Natural killer cell (primary cell): ENCODE data around the gene ISG20L2. TPM values are rescaled to one million over a fixed set of nuclear protein-coding genes. Genes with fewer than 3 reads are reported as not detected.

Experiments
- ATAC-seq, 3 donors: fragments of 150-1000 bp in 2 of 3; fragments of 200-7000 bp in 1 of 3; cut with Tn5 transposase; 1 replicate in 1 of 3; 2 replicates in 2 of 3; pipeline ENCODE4 v1.10.0; 2021; ENCODE audit warnings: mild to moderate bottlenecking in 2 of 3, moderate library complexity in 2 of 3
- DNase-seq, 2 donors: peaks; one replicate each; pipeline versions ENCODE4 v3.0.0 to v3.0.0-alpha.2; 2013 to 2021; ENCODE audit warnings: mixed read lengths in 1 of 2
- H3K27ac ChIP-seq: one replicate; pipeline ENCODE4 v1.5.1; 2013; ENCODE audit warnings: mild to moderate bottlenecking, low read length
- H3K27me3 ChIP-seq: one replicate; pipeline ENCODE4 v1.6.1; 2013; ENCODE audit warnings: low read length; ENCODE audit not compliant: control insufficient read depth, insufficient read depth
- H3K36me3 ChIP-seq: one replicate; pipeline ENCODE4 v1.6.1; 2013; ENCODE audit warnings: low read length; ENCODE audit not compliant: control insufficient read depth, insufficient read depth
- H3K4me1 ChIP-seq: one replicate; pipeline ENCODE4 v1.6.1; 2013; ENCODE audit warnings: low read length; ENCODE audit not compliant: control insufficient read depth, insufficient read depth
- H3K4me3 ChIP-seq: one replicate; pipeline ENCODE4 v1.5.1; 2013; ENCODE audit warnings: low read length
- H3K9me3 ChIP-seq: one replicate; pipeline ENCODE4 v1.6.1; 2013; ENCODE audit warnings: low read length; ENCODE audit not compliant: control insufficient read depth, insufficient read depth
- H3K27ac Mint-ChIP-seq, 2 donors: one replicate each; pipeline ENCODE4 v1.8.0; 2022; ENCODE audit warnings: mild to moderate bottlenecking in 2 of 2, mixed read lengths in 2 of 2, moderate library complexity in 1 of 2
- H3K27me3 Mint-ChIP-seq, 2 donors: one replicate each; pipeline ENCODE4 v1.8.0; 2022; ENCODE audit warnings: low read depth in 2 of 2, mixed read lengths in 2 of 2
- H3K36me3 Mint-ChIP-seq: one replicate; pipeline ENCODE4 v1.8.0; 2022; ENCODE audit warnings: mixed read lengths
- H3K4me1 Mint-ChIP-seq, 2 donors: one replicate each; pipeline ENCODE4 v1.8.0; 2022; ENCODE audit warnings: mixed read lengths in 2 of 2
- H3K4me3 Mint-ChIP-seq: one replicate; pipeline ENCODE4 v1.8.0; 2022; ENCODE audit warnings: mild to moderate bottlenecking, moderate library complexity, mixed read lengths
- H3K9me3 Mint-ChIP-seq, 2 donors: one replicate each; pipeline ENCODE4 v1.8.0; 2022; ENCODE audit warnings: mixed read lengths in 2 of 2
- WGBS: methylation state at CpG from one replicate; pipeline ENCODE4 v1.1.7; 2013; ENCODE audit warnings: missing lambda C conversion rate; ENCODE audit not compliant: insufficient coverage; 5-methylcytosine and 5-hydroxymethylcytosine counted together
- intact Hi-C: fragments of 100-400 bp; cut with micrococcal nuclease; formaldehyde crosslinking; loops from one replicate; pipeline ENCODE4 v1.14.2; 2022
- total RNA-seq, 4 donors: library from RNA; stranded (reverse); fragments of 120-200 nt in 1 of 4; gene quantifications; one replicate each; pipeline versions ENCODE4 v1.2.3 to v1.2.4, GENCODE V29; 2013 to 2022
- TF ChIP-seq, protein P1 (sequence below): fragments of 200-600 bp; IDR thresholded peaks from one replicate; pipeline ENCODE4 v1.8.0; 2022; ENCODE audit warnings: antibody characterized with exemption

The ISG20L2 gene
- total RNA-seq, 3 donors from 2014 or later (not counting 1 experiment from before 2014, with no cell fraction given): 60.3 to 71.9 (median 68.7) TPM

- H3K27ac Mint-ChIP-seq: peak overlapping the region; percentile 92 to 94
- peak overlapping the region; percentile 89 for H3K27ac ChIP-seq
- H3K36me3 ChIP-seq: peaks cover 16% of the 10 kb centered on the region
- ATAC-seq (peak; percentile 35 to 54 (median 47)), DNase-seq (peak; percentile 46 to 80)
- no peaks in the 10 kb centered on the region for H3K9me3 ChIP-seq
- TF ChIP-seq, protein P1, sequence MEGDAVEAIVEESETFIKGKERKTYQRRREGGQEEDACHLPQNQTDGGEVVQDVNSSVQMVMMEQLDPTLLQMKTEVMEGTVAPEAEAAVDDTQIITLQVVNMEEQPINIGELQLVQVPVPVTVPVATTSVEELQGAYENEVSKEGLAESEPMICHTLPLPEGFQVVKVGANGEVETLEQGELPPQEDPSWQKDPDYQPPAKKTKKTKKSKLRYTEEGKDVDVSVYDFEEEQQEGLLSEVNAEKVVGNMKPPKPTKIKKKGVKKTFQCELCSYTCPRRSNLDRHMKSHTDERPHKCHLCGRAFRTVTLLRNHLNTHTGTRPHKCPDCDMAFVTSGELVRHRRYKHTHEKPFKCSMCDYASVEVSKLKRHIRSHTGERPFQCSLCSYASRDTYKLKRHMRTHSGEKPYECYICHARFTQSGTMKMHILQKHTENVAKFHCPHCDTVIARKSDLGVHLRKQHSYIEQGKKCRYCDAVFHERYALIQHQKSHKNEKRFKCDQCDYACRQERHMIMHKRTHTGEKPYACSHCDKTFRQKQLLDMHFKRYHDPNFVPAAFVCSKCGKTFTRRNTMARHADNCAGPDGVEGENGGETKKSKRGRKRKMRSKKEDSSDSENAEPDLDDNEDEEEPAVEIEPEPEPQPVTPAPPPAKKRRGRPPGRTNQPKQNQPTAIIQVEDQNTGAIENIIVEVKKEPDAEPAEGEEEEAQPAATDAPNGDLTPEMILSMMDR: no peak
- intact Hi-C loops: loop anchor here (1.0 kb wide), 1 partner anchor 20 kb away; the partner anchor contains the start of gene PRCC
- no peaks in the 10 kb centered on the region for H3K36me3 Mint-ChIP-seq
- 11% methylated on average over 16 of the region's 29 CpGs for WGBS
- peak overlapping the region; percentile 40 for H3K4me3 ChIP-seq
- H3K9me3 Mint-ChIP-seq: no peaks in the 10 kb centered on the region
- H3K27me3 Mint-ChIP-seq: no peaks in the 10 kb centered on the region
- peaks cover 54% of the 10 kb centered on the region for H3K4me1 ChIP-seq
- peak overlapping the region; percentile 86 for H3K4me3 Mint-ChIP-seq
- peaks cover 53 to 62% of the 10 kb centered on the region in 2 donors for H3K4me1 Mint-ChIP-seq
- H3K27me3 ChIP-seq: no peaks in the 10 kb centered on the region
These were observed 18.4 kb upstream of the ISG20L2 start for GRCh38 chr1:156746728-156747631.

- peak overlapping the region; percentile 85 for H3K4me3 Mint-ChIP-seq
- intact Hi-C loops: loop anchor here (1.0 kb wide), 1 partner anchor 21 kb away; the partner anchor contains the start of gene PRCC
These were observed 17.8 kb upstream of the ISG20L2 start for GRCh38 chr1:156746406-156746727.

DNA sequence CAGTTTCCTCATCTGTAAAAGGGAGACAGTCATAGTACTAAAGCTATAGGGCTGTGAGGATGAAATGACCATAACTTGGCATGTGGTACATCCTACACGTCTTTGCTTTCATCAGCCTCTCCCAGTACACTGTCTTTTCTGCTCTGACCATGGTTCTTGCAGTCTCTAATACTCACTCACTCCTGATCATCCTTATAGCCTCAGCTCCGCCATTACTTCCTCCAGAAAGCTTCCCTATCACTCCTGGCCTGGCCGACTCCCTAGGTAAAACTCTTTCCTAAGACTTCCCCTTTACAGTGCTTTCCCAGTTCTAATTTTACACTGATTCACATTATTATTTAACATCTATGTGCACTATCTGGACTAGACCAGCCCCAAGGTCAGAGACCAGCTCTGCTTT is 17.3 kb upstream of the ISG20L2 start:
- ATAC-seq: no peak
- Mint-ChIP-seq H3K4me3 (peak overlapping the region; percentile 85), H3K27ac (peak overlapping the region; percentile 92 to 94), H3K4me1 (peaks cover 63 to 68% of the 10 kb centered on the region in 2 donors), H3K36me3 (no peaks in the 10 kb centered on the region), H3K27me3 (no peaks in the 10 kb centered on the region), H3K9me3 (no peaks in the 10 kb centered on the region)
- Histone ChIP-seq H3K4me3 (no peak overlapping the region), H3K36me3 (peaks cover 16% of the 10 kb centered on the region), H3K9me3 (no peaks in the 10 kb centered on the region), H3K27ac (peak overlapping the region; percentile 89), H3K27me3 (no peaks in the 10 kb centered on the region), H3K4me1 (peaks cover 58% of the 10 kb centered on the region)
- 81% methylated on average over 3 of the region's 3 CpGs for WGBS
- DNase-seq: no peak
- TF ChIP-seq, protein P1: no peak
- intact Hi-C loops: loop anchor here (1.0 kb wide), 1 partner anchor 21 kb away; the partner anchor contains the start of gene PRCC

More at GRCh38 chr1:156746406-156746727, 17.8 kb upstream of the ISG20L2 start:
- Histone ChIP-seq H3K4me3 (peak overlapping the region; percentile 40), H3K4me1 (peaks cover 57% of the 10 kb centered on the region), H3K9me3 (no peaks in the 10 kb centered on the region), H3K36me3 (peaks cover 16% of the 10 kb centered on the region), H3K27me3 (no peaks in the 10 kb centered on the region), H3K27ac (peak overlapping the region; percentile 89)
- peak overlapping the region; percentile 92 to 94 for H3K27ac Mint-ChIP-seq
- no peaks in the 10 kb centered on the region for H3K27me3 Mint-ChIP-seq
- peak in 1 of 2 donors; percentile 66 for DNase-seq
- H3K36me3 Mint-ChIP-seq: no peaks in the 10 kb centered on the region
- peaks cover 58 to 63% of the 10 kb centered on the region in 2 donors for H3K4me1 Mint-ChIP-seq
- WGBS: 45% methylated on average over 9 of the region's 9 CpGs
- TF ChIP-seq, protein P1: no peak
- no peaks in the 10 kb centered on the region for H3K9me3 Mint-ChIP-seq
- ATAC-seq: no peak
